GM18505 (cell line): ENCODE results near the gene INPP5D.
"Not testable (repeated sequence)": the region's sequence is repeated elsewhere in the genome, so short reads cannot be mapped to it uniquely, and the experiment has no call there.

Experiments
- ATAC-seq: cut with Tn5 transposase; IDR thresholded peaks from one replicate; pipeline ENCODE4 v1.9.1; 2021; ENCODE audit not compliant: unreplicated experiment
- POLR2A ChIP-seq: IDR thresholded peaks from 4 replicates; pipeline ENCODE4 v1.6.1; 2011; ENCODE audit warnings: borderline replicate concordance; ENCODE audit not compliant: insufficient read depth, insufficient read length; ENCODE audit errors: extremely low read depth

The INPP5D gene

GRCh38 chr2:233178994-233179847, 119.1 kb downstream of the INPP5D start:
- no peak for ATAC-seq
- no peak for TF ChIP-seq POLR2A

DNA sequence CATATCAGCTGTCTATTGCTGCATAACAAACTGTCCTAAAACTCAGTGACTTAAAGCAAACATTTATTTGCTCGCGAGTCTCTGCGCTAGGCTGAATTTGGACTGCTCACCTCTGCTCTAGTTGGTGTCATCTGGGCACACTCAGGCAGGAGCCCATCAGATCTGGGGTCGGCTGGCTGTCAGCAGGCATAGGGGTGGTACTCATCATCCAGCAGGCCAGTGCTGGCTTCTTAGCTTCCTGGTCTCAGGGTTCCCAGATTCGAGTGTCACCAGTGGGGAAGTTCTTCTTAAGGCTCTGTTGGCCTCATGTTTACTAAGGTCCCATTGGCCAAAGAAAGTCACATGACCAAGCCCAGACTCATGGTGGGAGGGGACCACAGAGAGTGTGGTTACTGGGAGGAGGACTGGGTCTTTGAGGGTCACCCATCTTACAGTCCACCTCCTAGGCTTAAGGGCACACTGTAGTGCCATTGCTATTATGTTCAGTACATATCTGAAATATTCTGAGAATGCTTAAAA, 119.8 kb downstream of the INPP5D start:
- no peak for ATAC-seq
- peak; percentile 20 for TF ChIP-seq POLR2A

DNA sequence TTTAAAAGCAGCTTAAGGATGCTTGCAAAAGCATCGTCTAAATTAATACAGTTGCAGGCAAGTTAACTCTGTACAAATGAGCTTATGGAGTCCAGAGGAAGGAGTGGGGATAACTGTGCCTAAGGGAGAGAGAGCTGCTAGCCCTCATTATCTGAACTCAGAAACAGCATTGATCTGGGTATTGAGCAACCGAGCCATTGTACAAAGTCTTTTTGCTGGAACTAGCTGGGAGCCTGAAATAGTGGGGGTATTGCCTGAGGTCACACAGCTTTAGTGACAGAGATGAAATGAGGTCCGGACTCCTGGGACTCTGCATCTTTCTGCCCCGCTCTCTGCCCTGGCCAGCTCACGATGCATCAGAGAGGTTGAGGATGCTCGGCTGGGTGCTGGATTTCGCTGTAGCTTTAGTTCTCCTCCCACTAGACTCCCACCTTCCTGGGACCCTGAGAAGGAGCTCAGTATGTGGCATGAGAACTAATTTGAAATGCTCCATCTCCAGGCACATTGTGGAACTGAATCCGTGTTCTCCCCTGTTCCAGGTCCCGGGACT, 123.8 kb downstream of the INPP5D start:
- ATAC-seq = no peak

GRCh38 chr2:233184669-233185068, 124.5 kb downstream of the INPP5D start:
- ATAC-seq = no peak

More for the DNA sequence above, 123.8 kb downstream of the INPP5D start:
- no peak for TF ChIP-seq POLR2A

DNA sequence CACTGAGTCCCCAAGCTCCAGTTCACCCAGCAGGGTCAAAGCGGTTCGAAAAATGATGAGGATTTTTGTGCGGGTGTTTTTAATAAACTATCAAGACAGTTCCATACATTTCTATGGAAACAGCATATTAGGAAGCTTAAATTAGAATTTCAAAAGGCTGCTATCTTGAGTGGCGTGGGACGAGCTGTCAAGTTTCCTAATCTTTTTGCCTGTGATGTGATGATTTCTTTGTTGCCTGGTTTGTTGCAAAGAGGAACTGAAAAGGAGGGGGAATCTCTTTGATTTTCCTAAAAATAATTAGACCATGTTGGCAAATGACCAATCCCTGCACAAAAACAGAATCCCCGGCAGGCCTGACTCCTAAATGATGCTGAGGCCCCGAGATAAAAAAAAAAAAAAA, 125.2 kb downstream of the INPP5D start:
- no peak for TF ChIP-seq POLR2A
- ATAC-seq = no peak

More at GRCh38 chr2:233184669-233185068, 124.5 kb downstream of the INPP5D start:
- no peak for TF ChIP-seq POLR2A

DNA sequence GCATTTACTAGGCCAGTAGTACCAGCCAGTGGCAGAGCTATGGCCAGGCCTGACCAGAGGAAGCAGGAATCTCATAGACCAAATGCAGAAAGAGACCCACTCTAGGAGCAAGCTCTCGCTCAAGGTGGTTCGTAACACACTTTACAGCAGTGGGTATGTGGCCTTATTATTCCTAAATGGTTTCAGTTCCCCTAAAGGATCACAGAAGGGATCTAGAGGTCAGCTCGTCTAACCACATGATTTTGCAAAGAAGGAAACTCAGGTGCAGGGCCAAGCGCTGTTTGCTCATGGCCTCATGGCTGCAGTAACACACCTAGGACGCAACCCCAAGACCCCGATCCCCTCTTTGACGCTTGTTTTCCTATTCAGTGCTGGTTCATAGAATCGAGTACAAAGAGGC, 125.8 kb downstream of the INPP5D start:
- no peak for ATAC-seq
- no peak for TF ChIP-seq POLR2A

DNA sequence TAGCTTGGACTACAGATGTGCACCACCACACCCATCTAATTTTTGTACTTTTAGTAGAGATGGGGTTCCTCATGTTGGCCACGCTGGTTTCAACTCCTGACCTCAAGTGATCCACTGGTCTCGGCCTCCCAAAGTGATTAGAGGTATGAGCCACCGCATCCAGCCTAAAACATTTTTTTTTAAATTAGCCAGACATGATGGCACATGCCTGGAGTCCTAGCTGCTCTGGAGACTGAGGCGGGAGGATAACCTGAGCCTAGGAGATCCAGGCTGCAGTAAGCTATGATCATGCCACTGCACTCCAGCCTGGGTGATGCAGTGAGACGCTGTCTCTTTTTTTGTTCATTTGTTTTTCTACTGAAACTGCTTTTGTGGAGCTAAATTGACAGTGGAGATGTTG, 126.7 kb downstream of the INPP5D start:
- TF ChIP-seq POLR2A = no peak
- ATAC-seq = no peak

- ATAC-seq = no peak
- no peak for TF ChIP-seq POLR2A
Measured at GRCh38 chr2:233189025-233189424, 128.9 kb downstream of the INPP5D start.

DNA sequence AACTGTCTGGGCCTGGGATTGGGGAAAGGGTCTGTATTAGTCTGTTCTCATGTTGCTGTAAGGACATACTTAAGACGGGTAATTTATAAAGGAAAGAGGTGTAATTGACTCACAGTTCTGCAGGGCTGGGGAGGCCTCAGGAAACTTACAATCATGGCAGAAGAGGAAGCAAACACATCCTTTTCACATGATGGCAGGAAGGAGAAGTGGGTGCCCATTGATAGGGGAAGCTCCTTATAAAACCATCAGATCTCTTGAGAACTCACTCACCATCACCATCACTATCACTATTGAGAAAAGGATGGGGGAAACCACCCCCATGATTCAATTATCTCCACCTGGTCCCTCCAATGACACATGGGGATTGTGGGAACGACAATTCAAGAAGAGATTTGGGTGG, 130.9 kb downstream of the INPP5D start:
- not testable (repeated sequence) for ATAC-seq

GRCh38 chr2:233193738-233194137, 133.6 kb downstream of the INPP5D start:
- TF ChIP-seq POLR2A = peak; percentile 21
- ATAC-seq = no peak

DNA sequence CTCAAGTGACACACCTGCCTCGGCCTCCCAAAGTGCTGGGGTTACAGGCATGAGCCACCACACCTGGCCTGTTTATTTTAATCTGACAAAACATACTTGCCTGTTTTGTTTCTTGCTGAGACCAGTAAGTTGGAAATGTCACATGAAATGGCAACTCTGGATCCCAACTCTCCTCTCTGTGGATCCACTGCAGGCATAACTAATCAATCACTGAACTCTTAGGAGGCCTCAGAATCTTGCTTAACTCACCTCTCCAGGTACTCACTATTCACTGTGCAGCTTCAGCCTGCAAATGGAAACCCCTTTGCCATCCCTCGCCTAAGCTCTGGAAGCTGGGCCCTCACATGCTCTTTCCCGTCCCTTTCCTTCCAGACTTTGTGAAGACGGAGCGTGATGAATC, 134.9 kb downstream of the INPP5D start:
- no peak for ATAC-seq
- TF ChIP-seq POLR2A = no peak

DNA sequence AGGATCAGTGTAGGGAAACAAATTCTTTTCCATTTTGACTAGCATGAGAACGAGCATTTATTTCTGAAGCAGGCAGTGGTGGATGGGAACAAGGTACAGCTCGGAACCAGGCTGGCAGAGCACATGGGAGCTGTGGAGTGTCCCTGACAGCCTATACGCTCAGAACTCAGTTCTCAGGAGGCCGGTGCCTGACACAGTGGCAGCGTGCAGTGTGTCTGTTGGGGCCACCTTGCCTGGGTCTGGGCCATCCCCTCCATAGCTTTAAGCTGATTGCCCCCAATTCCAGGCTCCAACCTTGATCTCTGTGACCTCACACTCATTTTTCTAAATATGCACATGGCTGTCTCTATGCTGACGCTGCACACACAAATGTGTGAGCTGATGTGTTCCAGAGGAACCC, 136.9 kb downstream of the INPP5D start:
- no peak for TF ChIP-seq POLR2A

DNA sequence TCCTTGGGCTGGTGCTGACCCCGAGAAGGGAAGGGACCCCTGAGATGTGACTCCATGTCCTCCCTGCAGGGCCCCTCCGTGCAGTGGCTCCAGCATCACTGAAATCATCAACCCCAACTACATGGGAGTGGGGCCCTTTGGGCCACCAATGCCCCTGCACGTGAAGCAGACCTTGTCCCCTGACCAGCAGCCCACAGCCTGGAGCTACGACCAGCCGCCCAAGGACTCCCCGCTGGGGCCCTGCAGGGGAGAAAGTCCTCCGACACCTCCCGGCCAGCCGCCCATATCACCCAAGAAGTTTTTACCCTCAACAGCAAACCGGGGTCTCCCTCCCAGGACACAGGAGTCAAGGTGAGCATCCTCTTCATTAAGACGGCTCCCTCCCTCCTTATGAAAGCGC, 137.9 kb downstream of the INPP5D start:
- no peak for TF ChIP-seq POLR2A
- ATAC-seq = no peak

More for the DNA sequence above, 136.9 kb downstream of the INPP5D start:
- ATAC-seq = no peak

DNA sequence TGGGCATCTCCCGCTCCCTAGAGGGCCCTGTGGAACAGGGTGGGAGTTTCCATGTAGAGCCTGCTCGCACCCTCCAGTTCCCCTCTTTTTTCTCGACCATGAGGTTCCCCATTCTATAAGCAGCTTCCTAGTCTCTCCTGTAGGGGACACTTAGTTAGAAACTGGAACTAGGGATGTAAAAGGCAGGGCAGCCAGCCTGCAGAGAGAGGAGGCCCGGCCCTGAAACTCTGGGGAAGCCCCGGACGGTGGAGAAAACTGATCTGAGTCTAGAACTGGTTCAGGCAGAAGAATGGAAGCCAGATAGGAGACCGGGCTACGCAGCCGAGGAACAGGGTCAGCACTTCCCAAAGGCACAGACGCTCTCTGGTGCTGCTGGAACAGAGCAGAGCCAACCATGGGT, 139.7 kb downstream of the INPP5D start:
- no peak for TF ChIP-seq POLR2A
- ATAC-seq = no peak

DNA sequence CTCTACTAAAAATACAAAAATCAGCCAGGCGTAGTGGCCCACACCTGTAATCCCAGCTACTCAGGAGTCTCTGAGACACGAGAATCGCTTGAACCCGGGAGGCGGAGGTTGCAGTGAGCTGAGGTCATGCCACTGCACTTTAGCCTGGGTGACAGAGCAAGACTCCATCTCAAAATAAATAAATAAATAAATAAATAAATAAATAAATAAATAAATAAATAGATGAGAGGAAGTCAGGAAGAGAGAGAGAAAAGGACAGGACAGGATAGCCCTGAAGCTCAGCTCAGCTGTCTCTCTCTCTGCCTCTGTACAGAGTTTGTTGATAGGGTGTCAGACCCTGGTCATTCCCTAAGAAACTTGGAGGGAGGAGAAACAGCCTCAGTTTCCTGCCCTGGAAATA, 140.6 kb downstream of the INPP5D start:
- not testable (repeated sequence) for ATAC-seq
